Measurements from ENCODE around the gene CCIN.
"Not testable (repeated sequence)": the region's sequence is repeated elsewhere in the genome, so short reads cannot be mapped to it uniquely, and the experiment has no call there.

The CCIN gene

DNA sequence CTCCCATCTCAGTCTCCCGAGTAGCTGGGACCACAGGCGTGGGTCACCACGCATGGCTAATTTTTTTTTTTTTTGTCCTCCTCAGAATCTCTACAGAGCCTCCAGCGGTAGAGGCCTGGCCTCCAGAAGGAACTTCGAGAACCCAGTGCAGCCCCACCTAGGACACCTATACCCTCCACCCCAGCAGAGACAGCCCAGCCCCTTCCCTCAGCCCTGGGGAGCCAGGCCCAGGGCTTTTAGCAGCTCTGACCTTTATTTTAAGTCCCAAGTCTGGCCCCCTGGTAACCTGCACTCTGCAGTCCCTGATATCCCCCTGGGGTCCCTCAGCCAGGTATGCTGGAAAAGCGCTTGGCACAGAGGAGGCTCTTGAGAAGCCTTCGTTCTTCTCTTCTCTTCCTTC lies 27.4 kb upstream of the CCIN start:
- DNase-seq = no peak

DNA sequence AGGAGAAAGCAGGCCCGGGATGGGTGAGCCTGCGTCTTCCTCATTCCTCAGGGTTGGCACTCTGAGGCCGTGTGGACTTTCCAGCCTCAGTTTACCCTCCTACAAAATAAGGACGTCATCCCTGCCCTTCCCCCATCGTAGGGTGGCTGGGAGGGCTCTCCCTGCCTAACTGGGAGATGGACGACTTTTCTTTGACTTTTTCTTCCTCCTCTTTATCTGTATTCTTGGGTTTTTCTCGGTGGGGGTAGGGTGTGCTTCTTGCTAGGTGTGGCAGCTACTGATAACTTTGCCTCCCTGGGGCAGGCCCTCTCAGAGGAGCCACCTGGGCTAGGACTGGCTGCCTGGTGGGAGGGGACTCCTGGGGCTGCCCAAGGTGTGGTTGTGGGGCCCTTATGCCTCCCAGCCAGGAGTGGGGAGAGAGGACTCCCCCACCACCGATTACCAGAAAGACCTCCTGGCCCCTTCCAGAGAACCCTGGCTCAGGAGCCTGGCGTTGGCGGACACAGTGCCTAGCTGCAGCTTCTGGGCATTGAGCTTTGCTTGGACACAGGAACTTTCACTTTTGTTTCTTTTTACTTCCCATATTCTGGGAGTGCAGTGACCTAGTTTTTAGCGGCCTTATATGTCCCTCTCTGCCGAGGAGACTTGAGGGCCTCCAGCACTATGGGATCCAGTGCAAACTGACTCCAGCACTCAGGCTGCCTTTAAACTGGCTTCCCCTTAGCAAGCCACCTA lies 26.5 kb upstream of the CCIN start:
- no peak for DNase-seq

DNA sequence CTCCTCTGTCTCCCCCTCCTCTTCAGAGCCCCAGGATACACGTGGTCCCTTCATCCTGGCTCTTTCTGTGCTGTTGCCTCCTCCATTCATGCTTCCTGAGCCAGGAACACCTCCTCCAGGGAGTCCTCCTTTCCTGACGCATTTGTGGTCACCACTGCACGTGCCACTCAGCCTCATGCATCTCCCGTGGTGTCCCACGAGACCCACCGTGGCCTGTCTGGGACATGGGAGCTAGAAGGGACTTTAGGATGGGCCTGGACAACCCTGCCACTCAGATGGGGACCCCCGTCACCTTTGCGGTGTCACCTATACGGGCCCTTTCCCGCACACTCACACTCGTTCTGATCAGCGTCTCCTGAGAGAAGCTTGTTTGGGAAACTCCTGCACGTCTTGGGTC lies 25.9 kb upstream of the CCIN start:
- no peak for DNase-seq

DNA sequence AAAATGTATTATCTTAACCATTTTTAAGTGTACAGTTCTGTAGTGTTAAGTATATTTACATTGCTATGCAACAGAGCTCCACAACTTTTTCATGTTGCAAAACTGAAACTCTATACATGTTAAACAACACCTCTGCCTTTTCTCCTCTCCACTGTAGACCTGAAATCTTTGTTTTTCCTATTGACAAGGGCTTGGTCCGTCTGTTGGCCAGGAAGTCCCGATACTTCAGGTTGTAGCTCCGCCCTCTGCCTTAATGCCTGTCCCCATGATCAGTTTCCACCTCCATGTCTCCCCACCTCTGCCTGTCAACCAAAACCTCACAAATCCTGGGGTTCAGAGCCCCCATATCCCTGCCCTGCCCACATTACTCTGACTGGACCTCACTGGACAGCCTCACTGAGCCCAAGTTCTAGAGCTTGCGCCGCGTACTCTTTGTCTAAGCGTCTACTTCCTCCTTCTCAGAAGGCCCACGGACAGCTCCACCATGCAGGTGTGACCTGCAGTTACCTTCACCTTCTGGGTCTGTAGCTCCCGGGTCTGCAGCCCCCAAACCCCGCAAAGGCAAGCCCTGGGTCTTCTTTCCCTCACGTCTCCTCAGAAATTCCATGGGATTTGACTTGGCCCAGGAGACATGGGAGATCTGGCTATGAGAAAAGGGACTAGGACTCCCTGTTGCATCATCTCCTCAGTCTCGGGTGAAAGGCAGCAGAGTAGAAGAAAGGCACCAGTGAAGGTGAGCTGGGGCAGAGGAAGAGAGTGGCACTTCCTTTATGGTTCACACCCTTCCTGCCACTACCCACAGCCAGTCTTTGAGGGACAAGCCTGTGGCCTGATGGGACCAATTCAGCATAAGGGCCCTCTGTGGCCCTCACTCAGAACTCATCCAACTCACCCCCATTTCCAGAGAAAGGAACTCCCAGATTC lies 24.6 kb upstream of the CCIN start:
- DNase-seq = no peak

DNA sequence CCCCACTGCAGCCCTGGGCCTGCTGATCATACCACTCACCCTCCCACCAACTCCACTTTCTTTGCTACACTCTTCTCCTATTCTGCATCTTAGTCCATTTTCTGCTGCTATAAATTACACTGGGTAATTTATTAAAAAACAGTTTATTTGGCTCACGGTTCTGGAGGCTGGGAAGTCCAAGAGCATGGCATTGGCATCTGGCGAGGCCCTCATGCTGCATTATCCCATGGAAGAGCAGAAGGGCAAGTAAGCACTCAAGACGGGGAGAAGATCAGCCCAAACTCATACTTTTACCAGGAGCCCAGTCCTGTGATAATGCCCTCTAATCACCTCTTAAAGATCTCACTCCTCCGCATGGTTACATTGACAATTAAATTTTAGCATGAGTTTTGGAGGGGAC lies 23.2 kb upstream of the CCIN start:
- DNase-seq = no peak

DNA sequence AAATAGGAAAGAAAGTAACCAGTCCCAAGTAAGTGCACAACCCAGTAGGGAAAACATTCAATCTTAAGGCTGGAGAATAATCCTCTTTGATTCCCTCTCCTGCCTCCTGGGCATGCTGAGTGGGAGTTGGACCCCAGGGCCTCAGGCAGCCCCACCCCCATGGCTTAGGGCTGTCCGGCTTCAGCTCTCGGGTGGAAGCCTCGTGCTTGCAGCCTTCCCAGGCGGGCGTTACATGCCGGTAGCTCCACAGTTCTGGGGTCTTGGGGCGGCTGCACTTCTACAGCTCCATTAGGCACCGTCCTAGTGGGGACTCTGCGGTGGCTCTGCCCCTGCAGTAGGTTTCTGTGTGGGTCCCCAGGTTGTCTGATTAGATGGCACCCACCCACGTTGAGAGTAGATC lies 22.5 kb upstream of the CCIN start:
- DNase-seq = no peak

DNA sequence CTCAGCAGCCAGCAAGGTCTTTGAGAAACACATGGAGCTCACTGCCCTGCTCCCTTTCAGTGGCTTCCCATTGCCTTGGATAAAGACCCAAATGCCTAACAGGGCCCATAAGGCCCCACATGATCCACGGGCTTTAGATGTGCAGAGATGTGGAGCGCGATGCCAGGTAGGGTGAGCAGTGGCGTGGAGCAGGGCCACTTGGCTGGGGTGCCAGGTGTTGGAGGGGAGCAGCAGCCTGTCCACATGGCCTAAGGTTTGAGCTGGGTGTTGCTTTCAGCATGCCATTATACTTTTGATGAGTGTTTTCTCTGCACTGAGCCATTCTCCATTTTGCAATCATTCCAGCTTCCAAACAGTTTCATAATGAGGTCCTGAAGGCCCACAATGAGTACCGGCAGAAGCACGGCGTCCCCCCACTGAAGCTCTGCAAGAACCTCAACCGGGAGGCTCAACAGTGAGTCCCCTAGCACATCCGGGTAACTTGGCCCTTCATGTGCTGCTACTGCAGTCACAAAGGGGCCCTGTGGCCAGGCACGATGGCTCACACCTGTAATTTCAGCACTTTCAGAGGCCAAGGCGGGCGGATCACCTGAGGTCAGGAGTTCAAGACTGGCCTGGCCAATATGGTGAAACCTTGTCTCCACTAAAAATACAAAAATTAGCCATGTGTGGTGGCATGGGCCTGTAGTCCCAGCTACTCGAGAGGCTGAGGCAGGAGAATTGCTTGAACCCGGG lies 21.6 kb upstream of the CCIN start:
- DNase-seq = no peak

DNA sequence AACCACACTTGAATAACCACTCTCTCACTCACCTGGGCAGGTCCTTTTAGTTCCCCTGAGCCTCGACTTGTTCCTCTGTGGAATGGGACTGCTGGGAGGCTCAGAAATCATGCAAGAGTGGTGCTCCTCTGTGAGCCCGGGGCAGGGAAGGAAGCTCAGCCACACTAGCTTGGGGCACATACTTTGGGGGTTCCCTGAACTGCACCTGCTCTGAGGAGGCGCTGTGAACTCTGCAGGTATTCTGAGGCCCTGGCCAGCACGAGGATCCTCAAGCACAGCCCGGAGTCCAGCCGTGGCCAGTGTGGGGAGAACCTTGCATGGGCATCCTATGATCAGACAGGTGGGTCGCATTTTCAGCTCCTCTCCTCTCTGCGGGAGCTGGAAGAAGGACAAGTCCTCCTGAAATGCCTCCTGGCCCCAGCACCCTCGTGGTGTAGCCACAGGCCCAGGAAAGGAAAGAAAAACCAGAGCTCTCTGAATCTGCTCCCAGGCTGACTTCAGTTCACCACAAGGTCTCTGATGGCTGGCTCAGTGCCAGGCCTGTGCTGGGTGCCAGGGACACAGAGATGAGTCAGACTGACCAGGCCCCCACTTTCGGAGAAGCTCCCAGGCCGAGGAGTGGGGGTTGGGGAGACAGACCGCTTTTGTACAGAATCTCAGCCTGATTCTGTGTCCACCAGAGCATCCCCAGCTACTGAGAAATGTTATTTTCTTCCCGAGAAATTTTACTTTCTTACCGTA lies 20.7 kb upstream of the CCIN start:
- peak; percentile 97 for DNase-seq

DNA sequence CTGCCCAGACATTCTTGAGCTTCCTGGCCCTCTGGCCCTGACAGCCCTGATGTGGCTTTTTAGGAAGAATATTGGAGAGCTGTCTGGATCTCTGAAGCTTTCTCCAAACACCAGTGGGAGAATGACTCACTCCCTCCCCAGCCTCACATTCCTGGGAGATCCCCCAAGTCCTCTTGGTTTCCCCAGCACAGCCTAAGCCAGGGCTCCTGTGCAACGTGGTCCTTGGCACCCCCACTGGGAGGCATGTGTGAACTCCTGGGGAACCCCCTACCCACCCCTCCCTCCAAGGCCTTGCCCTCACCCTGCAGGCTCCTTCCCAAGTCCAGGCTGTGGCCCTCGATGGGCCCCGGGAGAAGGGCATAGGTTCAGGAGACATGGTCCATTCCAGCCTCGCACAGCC lies 20.0 kb upstream of the CCIN start:
- peak; percentile 65 for DNase-seq

DNA sequence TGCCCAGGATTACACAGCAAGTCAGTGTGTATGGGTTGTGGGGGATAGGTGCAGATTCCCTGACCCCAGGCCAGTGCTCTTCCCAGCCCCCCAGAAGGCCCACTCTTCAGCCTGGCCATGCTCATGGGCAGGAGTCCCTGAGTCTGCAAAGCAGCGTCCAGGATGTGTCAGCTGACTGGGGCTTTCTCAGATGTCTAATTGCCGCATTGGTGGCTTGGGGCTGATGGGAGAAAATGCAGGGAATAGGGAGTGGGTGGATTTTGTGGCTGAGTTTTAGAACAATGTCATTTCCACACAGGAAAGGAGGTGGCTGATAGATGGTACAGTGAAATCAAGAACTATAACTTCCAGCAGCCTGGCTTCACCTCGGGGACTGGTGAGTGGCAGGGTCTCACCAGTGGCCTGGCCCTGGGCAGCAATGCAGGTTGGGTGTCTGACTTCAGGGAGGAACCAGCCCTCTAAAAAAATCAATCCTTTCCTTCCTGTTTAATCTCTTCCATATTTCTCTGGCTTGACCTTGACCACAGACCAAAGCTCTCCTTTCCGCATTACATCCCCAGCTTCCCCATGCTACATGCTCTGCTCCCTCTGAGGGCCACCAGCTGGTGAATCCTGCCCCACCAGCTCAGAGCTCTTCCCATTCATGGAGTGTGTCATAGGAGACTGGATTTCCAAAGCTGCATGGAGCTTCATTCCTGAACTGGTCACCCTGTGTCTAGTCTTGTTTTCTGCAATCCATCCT lies 18.4 kb upstream of the CCIN start:
- peak; percentile 19 for DNase-seq

DNA sequence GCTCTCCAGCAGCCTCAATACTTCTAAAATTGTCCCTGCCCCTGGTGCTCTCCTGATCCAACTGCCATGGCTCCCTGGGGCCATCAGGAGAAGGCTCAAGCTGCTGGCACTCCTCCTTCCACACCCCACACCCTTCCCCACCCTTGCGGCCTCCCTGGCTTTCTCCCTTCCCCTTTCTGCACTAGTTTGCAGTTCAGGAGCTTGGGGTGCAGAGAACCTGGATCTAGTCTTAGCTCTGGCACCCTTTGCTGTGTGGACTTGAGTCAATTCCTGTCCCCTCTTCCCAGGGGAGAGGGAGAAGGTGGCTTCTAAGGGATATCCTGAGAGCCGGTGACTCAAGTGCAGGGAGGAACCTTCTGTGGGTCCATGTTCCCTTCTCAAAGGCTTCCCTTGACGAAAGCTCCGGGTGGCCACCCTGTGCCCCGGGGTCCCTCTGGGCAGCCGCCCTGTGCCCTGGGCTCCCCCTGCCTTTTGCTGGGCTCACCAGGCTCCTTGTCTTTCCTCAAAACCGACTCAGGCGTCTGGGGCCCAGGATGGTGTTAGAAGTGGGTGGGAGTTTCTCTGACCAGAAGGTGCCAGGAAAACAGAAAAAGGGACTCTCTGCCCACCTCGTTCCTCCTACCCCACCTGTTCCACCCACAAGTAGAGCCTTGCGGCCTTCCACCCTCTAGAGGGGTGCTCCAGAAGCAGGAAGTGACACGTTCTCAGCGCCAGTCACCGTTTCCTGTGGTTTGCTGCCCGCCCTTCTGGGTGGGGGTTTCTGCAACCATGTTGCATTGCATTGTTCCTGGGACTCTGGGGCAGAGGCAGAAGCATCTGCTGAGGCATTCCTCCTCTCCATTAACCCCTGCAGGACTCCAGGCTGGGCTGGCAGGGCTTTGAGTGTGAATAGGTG lies 17.6 kb upstream of the CCIN start:
- DNase-seq = peak; percentile 30

DNA sequence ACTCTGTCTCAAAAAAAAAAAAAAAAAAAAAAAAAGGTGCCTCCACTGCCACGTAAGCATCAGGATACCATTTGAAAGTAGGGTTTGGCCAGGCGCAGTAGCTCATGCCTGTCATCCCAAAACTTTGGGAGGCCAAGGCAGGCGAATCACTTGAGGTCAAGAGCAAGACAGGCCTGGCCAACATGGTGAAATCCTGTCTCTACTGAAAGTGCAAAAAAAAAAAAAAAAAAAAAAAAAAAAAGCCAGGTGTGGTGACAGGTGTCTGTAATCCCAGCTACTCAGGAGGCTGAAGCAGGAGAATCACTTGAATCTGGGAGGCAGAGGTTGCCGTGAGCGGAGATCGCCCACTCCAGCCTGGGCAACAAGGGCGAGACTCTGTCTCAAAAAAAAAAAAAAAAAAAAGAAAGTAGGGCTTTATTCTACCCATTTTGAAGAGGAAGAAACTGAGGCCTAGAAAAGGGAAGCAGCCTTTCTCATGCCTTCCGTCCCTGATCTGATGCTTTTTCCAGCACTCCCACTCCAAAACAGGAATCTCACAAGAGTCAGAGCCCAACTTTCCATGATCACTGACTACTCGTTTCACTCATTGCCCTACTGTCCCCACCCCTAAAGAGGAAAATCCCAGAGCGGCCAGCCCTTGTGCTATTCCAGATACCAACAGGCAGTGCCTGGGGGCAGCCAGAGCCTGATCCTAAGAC lies 16.3 kb upstream of the CCIN start:
- no peak for DNase-seq

DNA sequence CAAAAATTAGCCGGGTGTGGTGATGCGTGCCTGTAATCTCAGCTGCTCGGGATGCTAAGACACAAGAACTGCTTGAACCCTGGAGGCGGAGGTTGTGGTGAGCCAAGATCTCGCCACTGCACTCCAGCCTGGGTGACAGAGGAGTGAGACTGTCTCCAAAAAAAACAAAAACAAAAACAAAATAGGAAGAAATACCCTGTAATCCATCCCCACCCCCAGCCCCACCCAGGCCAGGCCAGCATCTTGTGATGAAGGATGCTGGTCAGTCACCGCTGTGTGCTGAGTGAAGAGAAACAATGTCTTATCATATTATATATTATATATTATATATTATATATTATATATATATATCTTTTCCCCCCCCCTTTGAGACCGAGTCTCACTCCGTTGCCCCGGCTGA lies 15.4 kb upstream of the CCIN start:
- no peak for DNase-seq

DNA sequence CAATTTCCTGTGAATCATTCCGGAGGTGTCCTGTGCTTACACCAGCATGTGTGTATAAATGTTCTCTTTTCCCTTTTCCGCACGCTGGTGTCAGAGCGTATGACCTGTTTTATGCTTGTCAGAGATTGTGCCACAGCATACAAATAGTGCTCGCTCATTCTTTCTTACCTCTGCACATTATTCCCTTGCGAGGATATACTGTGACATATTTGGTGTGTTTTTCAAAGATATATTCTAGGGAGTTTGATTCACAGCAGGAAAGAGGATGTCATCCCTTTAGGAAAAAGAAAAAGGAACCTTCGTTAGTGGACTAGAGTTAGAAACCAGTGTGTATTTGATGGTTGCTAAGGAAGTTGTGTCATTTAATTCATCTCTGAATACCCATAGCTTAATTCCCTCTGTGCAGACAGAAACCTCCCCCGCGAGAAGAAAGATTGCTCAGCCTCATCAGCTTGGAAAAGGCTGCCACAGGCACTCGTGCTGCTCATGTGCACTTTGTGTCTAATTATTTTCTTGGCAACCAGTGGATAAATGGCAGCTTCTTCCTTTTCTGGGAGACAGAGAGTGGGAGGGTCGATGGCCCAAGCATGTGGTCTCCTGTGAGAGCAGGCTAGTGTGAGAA lies 14.7 kb upstream of the CCIN start:
- peak; percentile 63 for DNase-seq

DNA sequence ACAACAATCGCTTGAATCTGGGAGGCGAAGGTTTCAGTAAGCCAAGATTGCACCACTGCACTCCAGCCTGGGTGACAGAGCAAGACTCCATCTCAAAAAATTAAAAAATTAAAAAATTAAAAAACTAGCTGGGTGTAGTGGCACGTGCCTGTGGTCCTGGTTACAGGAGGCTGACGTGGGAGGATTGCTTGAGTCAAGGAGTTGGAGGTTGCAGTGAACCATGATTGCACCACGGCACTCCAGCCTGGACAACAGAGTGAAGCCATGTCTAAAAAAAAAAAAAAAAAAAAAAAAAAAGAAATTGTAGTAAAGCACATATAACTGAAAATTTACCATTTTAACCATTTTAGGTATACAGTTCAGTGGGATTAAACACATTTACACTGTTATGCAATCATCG lies 13.1 kb upstream of the CCIN start:
- no peak for DNase-seq

DNA sequence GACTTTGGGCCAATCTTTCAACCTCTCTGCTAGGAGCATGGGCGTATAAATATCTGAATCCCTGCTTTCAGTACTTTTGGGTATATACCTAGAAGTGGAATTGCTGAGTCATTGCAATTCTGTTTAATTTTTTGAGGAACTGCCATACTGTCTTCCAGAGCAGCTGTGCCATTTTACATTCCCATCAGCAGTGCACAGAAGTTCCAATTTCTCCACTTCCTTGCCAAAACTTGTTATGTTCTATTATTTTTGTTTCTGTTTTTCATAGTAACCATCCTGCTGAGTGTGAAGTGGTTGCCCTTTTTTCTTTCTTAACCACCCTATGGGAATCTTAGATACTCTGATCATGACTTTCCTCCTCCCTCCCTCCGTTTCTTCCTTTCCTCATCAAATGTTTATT lies 11.1 kb upstream of the CCIN start:
- DNase-seq = no peak

DNA sequence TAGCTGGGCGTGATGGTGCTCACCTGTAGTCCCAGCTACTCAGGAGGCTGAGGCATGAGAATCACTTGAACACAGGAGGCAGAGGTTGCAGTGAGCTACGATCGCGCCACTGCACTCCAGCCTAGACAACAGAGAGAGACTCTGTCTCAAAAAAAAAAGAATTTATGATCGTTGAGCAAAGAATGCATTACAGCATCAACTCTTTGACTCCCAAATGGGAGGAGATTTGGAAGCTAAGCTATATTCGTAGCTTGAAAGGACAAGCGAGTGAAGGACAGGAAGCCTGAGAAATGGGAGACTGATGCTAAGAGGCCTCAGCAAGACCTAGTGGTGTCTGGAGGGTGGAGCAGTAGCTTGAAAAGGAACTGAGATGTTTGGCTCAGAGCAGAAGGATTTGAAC lies 10.3 kb upstream of the CCIN start:
- no peak for DNase-seq

DNA sequence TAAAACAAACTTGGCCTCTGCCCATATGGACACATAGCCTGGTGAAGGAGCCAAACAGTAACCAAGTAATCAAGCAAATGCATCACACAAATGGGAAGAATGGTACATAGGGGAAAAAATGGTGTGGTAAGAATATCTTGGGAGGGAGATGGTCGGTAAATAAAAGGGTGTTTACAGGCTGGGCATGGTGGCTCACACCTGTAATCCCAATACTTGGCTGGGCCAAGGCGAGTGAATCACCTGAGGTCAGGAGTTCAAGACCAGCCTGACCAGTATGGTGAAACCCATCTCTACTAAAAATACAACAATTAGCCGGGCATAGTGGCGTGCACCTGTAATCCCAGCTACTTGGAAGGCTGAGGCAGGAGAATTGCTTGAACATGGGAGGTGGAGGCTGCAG lies 9.7 kb upstream of the CCIN start:
- not testable (repeated sequence) for DNase-seq

DNA sequence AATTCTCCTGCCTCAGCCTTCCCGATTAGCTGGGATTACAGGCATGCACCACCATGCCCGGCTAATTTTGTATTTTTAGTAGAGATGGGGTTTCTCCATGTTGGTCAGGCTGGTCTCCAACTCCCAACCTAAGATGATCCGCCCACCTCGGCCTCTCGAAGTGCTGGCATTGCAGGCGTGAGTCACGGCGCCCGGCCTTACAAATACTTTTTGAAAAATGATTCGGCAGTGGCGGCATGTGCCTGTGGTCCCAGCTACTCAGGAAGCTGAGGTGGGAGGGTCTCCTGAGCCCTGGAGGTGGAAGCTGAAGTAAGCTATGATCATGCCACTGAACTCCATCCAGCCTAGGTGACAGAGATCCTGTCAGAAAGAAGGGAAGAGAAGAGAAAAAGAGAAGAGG lies 9.1 kb upstream of the CCIN start:
- DNase-seq = not testable (repeated sequence)

DNA sequence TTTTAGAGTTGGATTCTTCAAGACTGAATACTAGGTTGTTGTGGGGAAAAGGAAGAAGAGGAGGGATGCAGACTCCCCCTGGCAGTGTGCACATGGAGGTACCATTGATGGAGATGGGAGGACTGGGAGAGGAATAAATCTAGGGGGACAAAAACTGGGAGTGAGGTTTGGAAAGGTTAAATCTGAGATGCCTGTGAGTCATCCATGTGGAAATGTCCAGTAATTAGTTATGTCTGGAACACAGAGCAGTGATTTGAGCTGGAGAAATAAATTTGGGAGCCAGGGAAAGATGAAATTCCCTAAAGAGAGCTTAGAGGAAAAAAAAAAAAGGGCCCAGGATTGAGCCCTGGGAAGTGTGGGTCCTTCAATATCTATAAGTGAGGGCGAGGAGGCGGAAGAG lies 8.0 kb upstream of the CCIN start:
- DNase-seq = peak; percentile 41

Measured in HCEC 1CT (cell line).